PC-3 (cell line): ENCODE results near the gene CELF1. TPM values are rescaled to one million over a fixed set of nuclear protein-coding genes. Genes with fewer than 3 reads are reported as not detected.

Experiments
- ATAC-seq: fragments of 200-7000 bp; cut with Tn5 transposase; 2 replicates; pipeline ENCODE4 v1.9.1; 2020; ENCODE audit warnings: mild to moderate bottlenecking, moderate library complexity
- BruUV-seq: library from RNA; stranded (reverse); fragments of 400-500 nt; replicated peaks from 2 replicates; lab custom pipeline; 2021; lab: Mats Ljungman, UMichigan
- CTCF ChIA-PET: fragments of 300-600 bp; sonication (Branson Sonifier 250); formaldehyde crosslinking; loops from one replicate; lab custom pipeline; 2022; ENCODE audit warnings: antibody characterized with exemption; lab: Charles Lee
- POLR2A ChIA-PET: fragments of 300-600 bp; sonication (Branson Sonifier 250); formaldehyde crosslinking; loops from one replicate; lab custom pipeline; 2022; ENCODE audit warnings: antibody characterized with exemption; ENCODE audit not compliant: unreplicated experiment; lab: Charles Lee
- DNase-seq: peaks from one replicate; pipeline ENCODE4 v3.0.0-alpha.2; 2015
- H2AFZ ChIP-seq: fragments of 300-600 bp; sonication (generic); 2 replicates; pipeline ENCODE4 v1.6.0; 2016; ENCODE audit warnings: antibody characterized with exemption, low read length
- H3F3A ChIP-seq: fragments of 300-600 bp; sonication (generic); one replicate; pipeline ENCODE4 v1.6.0; 2017; ENCODE audit warnings: antibody characterized with exemption, low read length, control low read depth, mild to moderate bottlenecking; ENCODE audit not compliant: unreplicated experiment
- H3K27ac ChIP-seq: fragments of 300-600 bp; sonication (generic); 2 replicates; pipeline ENCODE4 v1.5.1; 2016; ENCODE audit warnings: mild to moderate bottlenecking, low read length
- H3K27me3 ChIP-seq: fragments of 300-600 bp; sonication (generic); 2 replicates; pipeline ENCODE4 v1.6.1; 2016; ENCODE audit warnings: low read length, mixed read lengths
- H3K36me3 ChIP-seq: fragments of 300-600 bp; sonication (generic); 2 replicates; pipeline ENCODE4 v1.6.1; 2016; ENCODE audit warnings: low read depth, mixed run types, low read length, mixed read lengths
- H3K4me1 ChIP-seq: fragments of 300-600 bp; sonication (generic); 2 replicates; pipeline ENCODE4 v1.5.1; 2016; ENCODE audit warnings: low read length; ENCODE audit not compliant: insufficient read depth
- H3K4me2 ChIP-seq: fragments of 300-600 bp; sonication (generic); 2 replicates; pipeline ENCODE4 v1.6.0; 2016; ENCODE audit warnings: low read length
- H3K4me3 ChIP-seq: fragments of 300-600 bp; sonication (generic); 2 replicates; pipeline ENCODE4 v1.5.1; 2016; ENCODE audit warnings: mild to moderate bottlenecking, low read length, mixed read lengths
- H3K79me2 ChIP-seq: fragments of 300-600 bp; sonication (generic); 2 replicates; pipeline ENCODE4 v1.6.1; 2017; ENCODE audit warnings: low read length, mixed read lengths
- H3K9ac ChIP-seq: fragments of 300-600 bp; sonication (generic); 2 replicates; pipeline ENCODE4 v1.6.0; 2016; ENCODE audit warnings: mild to moderate bottlenecking, low read length
- H3K9me2 ChIP-seq: fragments of 300-600 bp; sonication (generic); replicated peaks from 2 replicates; pipeline ENCODE4 v1.6.1; 2016; ENCODE audit warnings: mixed run types, low read length, mixed read lengths
- H3K9me3 ChIP-seq: fragments of 300-600 bp; sonication (generic); 2 replicates; pipeline ENCODE4 v1.6.1; 2016; ENCODE audit warnings: low read length, mixed read lengths
- H4K20me1 ChIP-seq: fragments of 300-600 bp; sonication (generic); 2 replicates; pipeline ENCODE4 v1.6.1; 2016; ENCODE audit warnings: low read length, mixed read lengths
- CTCF ChIP-seq: fragments of 300-600 bp; sonication (generic); conservative IDR thresholded peaks from 2 replicates; pipeline ENCODE4 v1.5.1; 2017; ENCODE audit warnings: antibody characterized with exemption, low read depth, mild to moderate bottlenecking, low read length
- EZH2 ChIP-seq: fragments of 300-600 bp; sonication (generic); IDR thresholded peaks from one replicate; pipeline ENCODE4 v1.6.1; 2017; ENCODE audit warnings: antibody characterized with exemption, mild to moderate bottlenecking, low read length; ENCODE audit not compliant: unreplicated experiment
- EZH2phosphoT487 ChIP-seq: fragments of 300-600 bp; sonication (generic); IDR thresholded peaks from 2 replicates; pipeline ENCODE4 v1.6.1; 2018; ENCODE audit warnings: mild to moderate bottlenecking, antibody characterized with exemption, low read length, borderline replicate concordance
- intact Hi-C: fragments of 100-400 bp; cut with micrococcal nuclease; formaldehyde crosslinking; loops from 2 replicates; pipeline ENCODE4 v1.9.0; 2023
- total RNA-seq: library from RNA; depleted of rRNA; stranded (reverse); fragments of >200 nt; gene quantifications from 2 replicates; pipeline ENCODE4 v1.2.3, GENCODE V29; 2014

The CELF1 gene
- total RNA-seq, 1 experiment from 2014 or later: 80.1 TPM

- no peak for DNase-seq
- no peaks in the 10 kb centered on the region for H3K27me3 ChIP-seq
- intact Hi-C loops: no loop called here
- H3K4me1 ChIP-seq: no peaks in the 10 kb centered on the region
- BruUV-seq: no TSS peak
- no peak for ATAC-seq
- TF ChIP-seq EZH2phosphoT487: no peak
- TF ChIP-seq EZH2: no peak
- no peak for TF ChIP-seq CTCF
- ChIA-PET CTCF (no interaction called here), POLR2A (interaction anchor here (0.7 kb wide), 1 partner anchor 55 kb away, joined by 10 read pairs; no protein-coding TSS in a partner anchor)
- no peaks in the 10 kb centered on the region for H3F3A ChIP-seq
- no peak overlapping the region for H3K9ac ChIP-seq
- no peak overlapping the region for H3K4me2 ChIP-seq
- H2AFZ ChIP-seq: no peak overlapping the region
- peaks cover 25% of the 10 kb centered on the region; the same call in 1 of the 2 replicates for H3K36me3 ChIP-seq
- H4K20me1 ChIP-seq: peaks cover 7% of the 10 kb centered on the region; the same call in 1 of the 2 replicates
- H3K9me2 ChIP-seq: no peaks in the 10 kb centered on the region
- H3K9me3 ChIP-seq: no peaks in the 10 kb centered on the region
- H3K79me2 ChIP-seq: peaks cover 97% of the 10 kb centered on the region
- H3K4me3 ChIP-seq: no peak overlapping the region
- H3K27ac ChIP-seq: no peak overlapping the region
Observed at GRCh38 chr11:47500121-47500520, 52.8 kb downstream of the CELF1 start.

GRCh38 chr11:47499614-47500013 lies 53.3 kb downstream of the CELF1 start:
- Histone ChIP-seq H3F3A (no peaks in the 10 kb centered on the region), H3K79me2 (peaks cover 97% of the 10 kb centered on the region), H3K4me1 (no peaks in the 10 kb centered on the region), H3K9ac (no peak overlapping the region), H4K20me1 (peaks cover 7% of the 10 kb centered on the region; the same call in 1 of the 2 replicates), H3K27ac (no peak overlapping the region), H3K9me2 (no peaks in the 10 kb centered on the region), H2AFZ (no peak overlapping the region), H3K36me3 (peaks cover 26% of the 10 kb centered on the region; the same call in 1 of the 2 replicates), H3K4me2 (no peak overlapping the region), H3K9me3 (no peaks in the 10 kb centered on the region), H3K27me3 (no peaks in the 10 kb centered on the region), H3K4me3 (no peak overlapping the region)
- CTCF ChIA-PET: no interaction called here
- POLR2A ChIA-PET: interaction anchor here (0.7 kb wide), 1 partner anchor 56 kb away, joined by 10 read pairs; no protein-coding TSS in a partner anchor
- ATAC-seq (no peak), DNase-seq (no peak)
- intact Hi-C loops: no loop called here
- BruUV-seq: no TSS peak
- TF ChIP-seq CTCF (no peak), EZH2phosphoT487 (no peak)

- H3K9me3 ChIP-seq: no peaks in the 10 kb centered on the region
- ChIA-PET CTCF (no interaction called here), POLR2A (no interaction called here)
- H3K9ac ChIP-seq: no peak overlapping the region
- peaks cover 8% of the 10 kb centered on the region; the same call in 1 of the 2 replicates for H4K20me1 ChIP-seq
- H3K9me2 ChIP-seq: no peaks in the 10 kb centered on the region
- DNase-seq (no peak), ATAC-seq (no peak)
- no peak overlapping the region for H3K4me2 ChIP-seq
- no peak overlapping the region for H2AFZ ChIP-seq
- BruUV-seq: no TSS peak
- no peaks in the 10 kb centered on the region for H3K4me1 ChIP-seq
- peaks cover 97% of the 10 kb centered on the region for H3K79me2 ChIP-seq
- H3K36me3 ChIP-seq: peaks cover 31% of the 10 kb centered on the region; the same call in 1 of the 2 replicates
- no peaks in the 10 kb centered on the region for H3F3A ChIP-seq
- intact Hi-C loops: no loop called here
- H3K27ac ChIP-seq: no peak overlapping the region
- no peak overlapping the region for H3K4me3 ChIP-seq
- no peaks in the 10 kb centered on the region for H3K27me3 ChIP-seq
- TF ChIP-seq CTCF (no peak), EZH2 (no peak), EZH2phosphoT487 (no peak)
Observed at GRCh38 chr11:47499161-47499560, 53.8 kb downstream of the CELF1 start.
